Lower leg skin (tissue), 4 donors: Measurements from ENCODE around the gene SGSH. TPM values are rescaled to one million over a fixed set of nuclear protein-coding genes. Genes with fewer than 3 reads are reported as not detected.

ENCODE experiments used
- DNase-seq, 2 donors: peaks; one replicate each; pipeline ENCODE4 v3.0.0-alpha.2; 2019; ENCODE audit warnings: low spot score in 2 of 2
- H3K4me3 ChIP-seq: fragments of 200-600 bp; sonication (generic); 2 replicates; pipeline ENCODE4 v1.5.1; 2017; ENCODE audit warnings: mild to moderate bottlenecking, low read depth; ENCODE audit not compliant: poor library complexity, severe bottlenecking
- CTCF ChIP-seq, 3 donors: fragments of 450-650 bp; IDR thresholded peaks; one replicate each; pipeline ENCODE4 v1.5.1; 2016; ENCODE audit warnings: antibody characterized with exemption in 3 of 3, mild to moderate bottlenecking in 3 of 3, moderate library complexity in 2 of 3
- POLR2A ChIP-seq, 2 donors: fragments of 450-650 bp; IDR thresholded peaks; one replicate each; pipeline ENCODE4 v1.6.1; 2016 to 2017; ENCODE audit warnings: antibody characterized with exemption in 2 of 2, mild to moderate bottlenecking in 1 of 2, moderate library complexity in 1 of 2
- WGBS, 2 donors: methylation state at CpG; one replicate each; pipeline ENCODE4 v1.1.5; 2018; 5-methylcytosine and 5-hydroxymethylcytosine counted together
- intact Hi-C: fragments of 100-400 bp; cut with DNase I; formaldehyde crosslinking; loops from one replicate; pipeline ENCODE4 v1.15.0; 2023; ENCODE audit warnings: low total_unique reads
- total RNA-seq, 4 donors: library from RNA; depleted of rRNA; stranded (reverse); fragments of >200 nt; gene quantifications; one replicate each; pipeline ENCODE4 v1.1.0, GENCODE V29; 2016

Gene SGSH
- total RNA-seq, 4 donors from 2014 or later: 19.4 to 47.3 (median 37.0) TPM

- H3K4me3 ChIP-seq: no peak overlapping the region
- intact Hi-C loops: no loop called here
- no peak for DNase-seq
- WGBS, 2 donors: 93 to 94% methylated on average over 5 of the region's 5 CpGs
- no peak for TF ChIP-seq POLR2A (IDR thresholded peaks at IDR 0.05)
- no peak for TF ChIP-seq CTCF (IDR thresholded peaks at IDR 0.05)
These were observed 51.0 kb downstream of the SGSH start for GRCh38 chr17:80169107-80169506.

- H3K4me3 ChIP-seq: no peak overlapping the region
- intact Hi-C loops: no loop called here
- WGBS, 2 donors: 79 to 84% methylated on average over 5 of the region's 5 CpGs
- DNase-seq: no peak
- TF ChIP-seq POLR2A (IDR thresholded peaks at IDR 0.05) (no peak), CTCF (IDR thresholded peaks at IDR 0.05) (no peak)
These were observed 51.8 kb downstream of the SGSH start for GRCh38 chr17:80168371-80168770.

DNA sequence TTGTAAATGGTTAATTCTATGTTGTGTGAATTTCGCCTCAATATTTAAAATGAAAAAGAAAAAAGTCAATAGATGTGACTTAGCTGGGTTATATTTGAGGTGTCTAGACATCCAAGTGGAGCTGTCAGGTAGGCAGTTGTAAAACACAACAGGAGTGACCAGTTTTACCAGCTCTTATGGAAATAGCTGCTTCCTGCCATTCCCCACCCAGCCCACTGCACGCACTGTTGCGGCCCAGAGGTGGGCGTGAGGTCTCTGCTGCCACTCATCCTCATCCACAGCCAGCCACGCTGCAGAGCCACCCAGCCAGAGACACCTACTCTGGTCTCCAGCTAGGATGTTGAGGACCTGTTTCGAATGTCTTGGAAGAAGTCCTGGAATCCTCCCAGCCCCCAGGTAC, 53.7 kb downstream of the SGSH start:
- intact Hi-C loops: no loop called here
- no peak for DNase-seq
- 52 to 63% methylated on average over 6 of the region's 6 CpGs for WGBS, 2 donors
- TF ChIP-seq POLR2A (IDR thresholded peaks at IDR 0.05): no peak
- TF ChIP-seq CTCF (IDR thresholded peaks at IDR 0.05): no peak
- no peak overlapping the region for H3K4me3 ChIP-seq

DNA sequence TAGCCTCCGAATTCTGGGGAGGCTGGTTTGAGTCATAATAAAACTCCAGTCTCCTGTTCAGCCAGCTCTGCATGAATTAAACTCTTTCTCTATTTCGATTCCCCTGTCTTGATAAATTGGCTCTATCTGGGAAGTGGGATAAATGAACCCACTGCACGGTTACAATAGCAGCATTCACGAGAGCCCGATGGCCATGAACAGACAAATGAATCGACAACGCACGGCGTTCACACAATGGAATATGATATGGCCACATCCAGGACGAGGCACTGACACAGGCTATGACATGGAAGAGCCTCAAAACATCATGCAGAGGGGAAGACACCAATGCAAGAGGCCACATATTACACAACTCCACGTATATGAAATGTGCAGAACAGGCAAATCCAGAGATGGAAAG, 55.9 kb downstream of the SGSH start:
- 82 to 91% methylated on average over 11 of the region's 11 CpGs for WGBS, 2 donors
- intact Hi-C loops: no loop called here
- no peak overlapping the region for H3K4me3 ChIP-seq
- no peak for TF ChIP-seq POLR2A (IDR thresholded peaks at IDR 0.05)
- TF ChIP-seq CTCF (IDR thresholded peaks at IDR 0.05): no peak
- no peak for DNase-seq

DNA sequence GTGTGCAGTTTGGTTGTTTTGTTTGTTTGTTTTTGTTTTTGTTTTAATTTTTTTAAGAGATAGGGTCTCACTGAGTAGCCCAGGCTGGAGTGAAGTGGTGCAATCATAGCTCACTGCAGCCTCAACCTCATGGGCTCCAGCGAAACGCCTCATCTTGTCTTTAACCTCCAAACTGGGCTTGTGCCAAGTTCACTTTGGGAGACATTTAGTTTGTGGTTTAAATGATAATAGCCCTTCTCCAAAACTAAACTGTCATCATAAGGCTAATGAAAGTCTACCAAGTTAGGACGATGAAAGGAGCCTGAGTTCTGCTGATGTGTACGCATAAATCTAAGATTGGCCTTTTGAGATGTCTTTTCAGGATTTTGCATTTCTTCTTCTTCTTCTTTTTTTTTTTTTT, 56.8 kb downstream of the SGSH start:
- no peak overlapping the region for H3K4me3 ChIP-seq
- TF ChIP-seq POLR2A (IDR thresholded peaks at IDR 0.05): no peak
- no peak for TF ChIP-seq CTCF (IDR thresholded peaks at IDR 0.05)
- intact Hi-C loops: no loop called here
- WGBS, 2 donors: 81 to 85% methylated on average over 4 of the region's 4 CpGs
- no peak for DNase-seq

- DNase-seq: no peak
- intact Hi-C loops: no loop called here
- 57 to 67% methylated on average over 3 of the region's 3 CpGs for WGBS, 2 donors
- no peak overlapping the region for H3K4me3 ChIP-seq
- TF ChIP-seq CTCF (IDR thresholded peaks at IDR 0.05) (no peak), POLR2A (IDR thresholded peaks at IDR 0.05) (no peak)
These were observed 59.6 kb downstream of the SGSH start for GRCh38 chr17:80160536-80160935.
